Measurements from ENCODE around the gene TAPT1. TPM values are rescaled to one million over a fixed set of nuclear protein-coding genes. Genes with fewer than 3 reads are reported as not detected.

The TAPT1 gene
- total RNA-seq, 1 donor from 2014 or later: 7.0 TPM

DNA sequence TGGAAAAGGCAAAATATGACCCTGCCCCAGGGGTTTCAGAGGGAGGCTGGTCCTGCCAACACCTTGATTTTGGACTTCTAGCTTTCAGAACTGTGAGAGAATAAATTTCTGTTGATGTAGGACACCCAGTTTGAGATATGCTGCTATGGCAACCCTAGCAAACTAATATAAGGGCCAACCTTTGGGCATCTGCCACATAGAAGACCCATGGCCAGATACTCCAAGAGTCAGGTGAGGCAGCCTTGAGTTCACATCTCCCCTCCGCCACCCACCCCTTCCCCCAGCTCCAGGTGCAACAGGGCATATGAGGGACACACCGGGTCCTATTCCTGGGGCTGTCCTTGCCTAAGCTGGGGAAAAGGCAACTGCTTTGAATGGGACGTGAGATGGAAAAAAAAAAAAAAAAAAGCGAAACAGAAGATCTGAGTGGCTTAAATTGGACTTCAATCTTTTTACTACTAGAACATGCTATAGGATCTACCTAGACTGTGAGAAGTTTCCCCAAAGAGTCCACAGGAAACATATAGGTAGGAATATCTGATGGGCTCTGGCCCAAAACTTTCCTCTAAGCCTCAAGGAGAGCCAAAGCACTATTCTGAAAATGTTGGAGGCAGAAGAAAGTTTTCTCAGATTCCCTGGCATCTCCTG is 85.9 kb downstream of the TAPT1 start:
- no peak for TF ChIP-seq CTCF (conservative IDR thresholded peaks at IDR 0.05; ENCODE audit: low read depth, low read length)
- H3K4me3 ChIP-seq (ENCODE audit: low read depth, low read length): no peak overlapping the region
- no peak for DNase-seq (ENCODE audit: low read depth)

DNA sequence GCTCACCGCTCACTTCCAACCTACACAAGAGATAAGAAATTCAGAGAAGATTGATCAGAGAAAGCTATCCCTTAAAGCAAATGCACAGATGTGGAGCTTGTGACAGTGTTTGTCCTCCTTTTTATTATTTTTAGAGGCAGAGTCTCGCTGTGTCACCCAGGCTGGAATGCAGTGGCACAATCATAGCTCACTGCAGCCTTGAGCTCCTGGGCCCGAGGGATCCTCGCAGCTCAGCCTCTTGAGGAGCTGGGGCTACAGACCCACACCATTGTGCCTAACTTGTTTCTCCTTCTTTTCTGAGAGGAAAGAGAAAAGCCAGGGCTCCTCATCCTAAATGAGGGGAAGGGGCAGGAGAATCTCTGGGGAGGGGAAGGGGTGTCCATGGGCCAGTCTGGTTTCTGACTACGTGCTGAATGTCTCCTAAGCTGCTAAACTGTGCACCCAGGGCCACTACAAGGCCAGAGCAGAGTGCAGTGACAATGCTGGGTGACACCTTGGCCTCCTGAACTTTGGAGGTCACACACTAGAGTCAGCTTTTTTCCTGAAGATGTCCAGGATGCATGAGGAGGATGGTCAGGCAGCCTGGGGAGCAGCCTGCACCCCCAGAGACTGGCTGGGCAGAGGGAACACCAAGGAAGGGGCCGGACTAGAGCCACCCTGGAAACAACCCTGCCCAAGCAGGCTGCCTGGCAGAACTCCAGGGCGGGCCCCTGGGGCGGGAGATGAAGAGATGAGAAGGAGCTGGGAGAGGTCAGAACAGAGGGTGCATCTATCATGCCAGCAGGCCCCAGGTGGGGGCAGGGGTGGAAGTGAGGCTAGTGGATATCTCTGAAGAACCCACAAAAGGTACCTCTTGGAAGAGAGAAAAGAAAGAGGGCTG is 87.0 kb downstream of the TAPT1 start:
- no peak for TF ChIP-seq CTCF (conservative IDR thresholded peaks at IDR 0.05; ENCODE audit: low read depth, low read length)
- no peak for DNase-seq (ENCODE audit: low read depth)
- no peak overlapping the region for H3K4me3 ChIP-seq (ENCODE audit: low read depth, low read length)

DNA sequence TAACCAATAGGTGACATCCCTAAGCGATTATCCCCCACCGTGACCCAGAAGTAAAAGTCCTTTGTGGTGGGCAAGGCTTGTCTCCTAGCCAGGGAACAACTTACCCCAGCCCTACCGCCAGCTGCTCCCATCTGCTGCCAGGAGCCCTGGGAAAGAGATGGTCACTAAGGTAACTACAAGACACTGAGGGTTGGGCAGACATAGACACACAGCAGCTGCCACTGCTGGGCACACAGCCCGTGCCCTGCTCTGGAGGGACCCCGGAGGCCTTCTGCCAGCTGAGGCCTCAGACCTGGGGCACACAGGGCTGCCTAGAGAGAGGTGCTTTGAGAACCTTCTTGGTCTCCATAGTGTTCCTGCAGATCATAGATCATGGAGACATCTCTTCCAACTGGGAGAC is 89.4 kb downstream of the TAPT1 start:
- TF ChIP-seq CTCF (conservative IDR thresholded peaks at IDR 0.05; ENCODE audit: low read depth, low read length): no peak
- no peak overlapping the region for H3K4me3 ChIP-seq (ENCODE audit: low read depth, low read length)
- DNase-seq (ENCODE audit: low read depth): no peak

GRCh38 chr4:16136311-16136710 is 90.0 kb downstream of the TAPT1 start:
- no peak overlapping the region for H3K4me3 ChIP-seq (ENCODE audit: low read depth, low read length)
- no peak for TF ChIP-seq CTCF (conservative IDR thresholded peaks at IDR 0.05; ENCODE audit: low read depth, low read length)
- no peak for DNase-seq (ENCODE audit: low read depth)

DNA sequence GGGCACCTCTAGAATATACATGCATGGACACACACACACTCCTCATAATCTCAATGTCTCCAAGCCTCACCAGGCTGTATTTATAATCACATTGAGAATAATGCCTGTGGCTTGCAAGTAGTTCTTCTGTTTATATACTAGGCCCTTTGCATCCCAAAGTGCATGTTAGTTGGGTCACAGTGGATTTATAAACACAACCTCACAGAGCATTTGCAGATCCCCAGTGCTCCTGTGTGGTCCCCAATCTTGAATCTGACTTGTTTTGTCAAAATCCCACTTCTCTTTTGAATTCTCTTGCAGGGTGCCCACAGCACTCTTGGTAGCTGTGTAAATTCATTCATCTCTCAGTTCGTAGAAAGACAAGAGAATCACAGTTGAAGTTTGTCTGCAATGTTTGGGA is 92.9 kb downstream of the TAPT1 start:
- DNase-seq (ENCODE audit: low read depth): no peak
- H3K4me3 ChIP-seq (ENCODE audit: low read depth, low read length): no peak overlapping the region
- TF ChIP-seq CTCF (conservative IDR thresholded peaks at IDR 0.05; ENCODE audit: low read depth, low read length): no peak

- TF ChIP-seq CTCF (conservative IDR thresholded peaks at IDR 0.05; ENCODE audit: low read depth, low read length): no peak
- no peak for DNase-seq (ENCODE audit: low read depth)
- H3K4me3 ChIP-seq (ENCODE audit: low read depth, low read length): no peak overlapping the region
Measured at GRCh38 chr4:16131293-16131692, 95.0 kb downstream of the TAPT1 start.

All from epithelial cell of proximal tubule (primary cell).